Activated naive CD4-positive, alpha-beta T cell treated with anti-CD3 and anti-CD28 coated beads for 36 hours (primary cell): Measurements from ENCODE around the gene CALCB. TPM values are rescaled to one million over a fixed set of nuclear protein-coding genes. Genes with fewer than 3 reads are reported as not detected.

Experiments
- CTCF ChIA-PET: fragments of 350-600 bp; sonication (Branson Sonifier 250); formaldehyde crosslinking; loops from one replicate; lab custom pipeline; 2021; ENCODE audit warnings: antibody characterized with exemption; lab: Charles Lee
- DNase-seq: peaks from one replicate; pipeline ENCODE4 v3.0.0-alpha.2; 2020
- H3K27ac Mint-ChIP-seq: one replicate; pipeline ENCODE4 v1.8.0; 2021; ENCODE audit warnings: mild to moderate bottlenecking, mixed read lengths
- H3K27me3 Mint-ChIP-seq: one replicate; pipeline ENCODE4 v1.8.0; 2021; ENCODE audit warnings: low read depth, mixed read lengths
- H3K36me3 Mint-ChIP-seq: one replicate; pipeline ENCODE4 v1.8.0; 2021; ENCODE audit warnings: low read depth, mixed read lengths
- H3K4me1 Mint-ChIP-seq: one replicate; pipeline ENCODE4 v1.8.0; 2021; ENCODE audit warnings: low read depth, mixed read lengths
- H3K4me3 Mint-ChIP-seq: one replicate; pipeline ENCODE4 v1.8.0; 2021; ENCODE audit warnings: mild to moderate bottlenecking, moderate library complexity, mixed read lengths
- H3K9me3 Mint-ChIP-seq: one replicate; pipeline ENCODE4 v1.8.0; 2021; ENCODE audit warnings: mixed read lengths
- intact Hi-C: fragments of 100-400 bp; cut with micrococcal nuclease; formaldehyde crosslinking; loops from one replicate; pipeline ENCODE4 v1.15.1; 2023
- total RNA-seq, 2 experiments: library from RNA; stranded (reverse); gene quantifications; one replicate each; pipeline ENCODE4 v1.2.3, GENCODE V29; 2021

The CALCB gene
- total RNA-seq, 2 experiments from 2014 or later = 12.1 to 12.5 TPM

- no peak for DNase-seq
- CTCF ChIA-PET = interaction anchor here (1.4 kb wide), 1 partner anchor 10 kb away, joined by 4 read pairs; no protein-coding TSS in a partner anchor
Measured at GRCh38 chr11:15127341-15127740, 53.9 kb downstream of the CALCB start.

More at GRCh38 chr11:15127341-15127740, 53.9 kb downstream of the CALCB start:
- peaks cover 8% of the 10 kb centered on the region for H3K27me3 Mint-ChIP-seq
- H3K9me3 Mint-ChIP-seq = no peaks in the 10 kb centered on the region
- intact Hi-C loops = no loop called here
- no peaks in the 10 kb centered on the region for H3K4me1 Mint-ChIP-seq
- H3K4me3 Mint-ChIP-seq = no peak overlapping the region
- no peak overlapping the region for H3K27ac Mint-ChIP-seq
- no peaks in the 10 kb centered on the region for H3K36me3 Mint-ChIP-seq

Other genes with a start within 250 kb of the CALCB start
- gene CYP2R1, start 181.4 kb upstream of the CALCB start, total RNA-seq = 10 to 100 TPM; 12.0 to 12.6 TPM
- not detected for gene CALCA, start 101.2 kb upstream of the CALCB start, total RNA-seq
- gene INSC, start 41.3 kb downstream of the CALCB start, total RNA-seq = 1 to 10 TPM; 1.0 TPM